SK-N-SH (cell line): Measurements from ENCODE around the gene OR8B4. TPM values are rescaled to one million over a fixed set of nuclear protein-coding genes. Genes with fewer than 3 reads are reported as not detected.

Experiments
- polyA plus RNA-seq, 3 experiments: library from polyadenylated mRNA; depleted of rRNA; stranded (reverse); fragments of >200 nt; gene quantifications; 2 replicates each; pipeline ENCODE4 v1.2.3, GENCODE V29; 2012

The OR8B4 gene
- polyA plus RNA-seq, 1 of the 3 experiments (the other 2 are of a cell fraction): not detected

Other genes with a start within 250 kb of the OR8B4 start
- not detected in 2 replicates for gene OR10D3, start 241.5 kb downstream of the OR8B4 start, polyA plus RNA-seq (2012; rRNA removed)
- not detected in 2 replicates for gene OR8G1, start 183.8 kb downstream of the OR8B4 start, polyA plus RNA-seq (2012; rRNA removed)
- not detected in 2 replicates for gene OR8G5, start 168.5 kb downstream of the OR8B4 start, polyA plus RNA-seq (2012; rRNA removed)
- gene OR8D1, start 110.9 kb downstream of the OR8B4 start, polyA plus RNA-seq (2012; rRNA removed): not detected in 2 replicates
- not detected in 2 replicates for gene OR8D2, start 104.7 kb downstream of the OR8B4 start, polyA plus RNA-seq (2012; rRNA removed)
- not detected in 2 replicates for gene OR8B2, start 40.4 kb downstream of the OR8B4 start, polyA plus RNA-seq (2012; rRNA removed)
- gene OR8B3, start 25.8 kb downstream of the OR8B4 start, polyA plus RNA-seq (2012; rRNA removed): not detected in 2 replicates
- gene OR8B8, start 20.8 kb upstream of the OR8B4 start, polyA plus RNA-seq (2012; rRNA removed): not detected in 2 replicates
- gene OR8B12, start 118.8 kb upstream of the OR8B4 start, polyA plus RNA-seq (2012; rRNA removed): not detected in 2 replicates
- not detected in 2 replicates for gene OR8A1, start 145.1 kb upstream of the OR8B4 start, polyA plus RNA-seq (2012; rRNA removed)
- not detected in 2 replicates for gene PANX3, start 186.6 kb upstream of the OR8B4 start, polyA plus RNA-seq (2012; rRNA removed)
- 22.0 and 29.0 TPM in 2 replicates for gene TBRG1, start 198.0 kb upstream of the OR8B4 start, polyA plus RNA-seq (2012; rRNA removed)
- 27.9 and 47.0 TPM in 2 replicates for gene SIAE, start 248.9 kb upstream of the OR8B4 start, polyA plus RNA-seq (2012; rRNA removed)
- gene SPA17, start 249.0 kb upstream of the OR8B4 start, polyA plus RNA-seq (2012; rRNA removed): 7.7 and 11.7 TPM in 2 replicates